ENCODE results near the gene SLC48A1.

SLC48A1 gene

GRCh38 chr12:47773062-47773857 lies at the start of gene SLC48A1:
SLC48A1 (plus strand) TSS chr12:47773238; CDS start chr12:47773305, 67 bp downstream.
- peak; percentile 55 for DNase-seq

GRCh38 chr12:47725091-47725772 lies 47.8 kb upstream of the SLC48A1 start, which contains the start of gene ENDOU:
ENDOU (minus strand) TSS chr12:47725490; CDS start chr12:47725413, 77 bp downstream.
- DNase-seq = no peak

GRCh38 chr12:47725893-47726292 lies 47.1 kb upstream of the SLC48A1 start:
- no peak for DNase-seq

- DNase-seq = no peak
Observed at GRCh38 chr12:47729233-47729632, 43.8 kb upstream of the SLC48A1 start.

GRCh38 chr12:47730341-47730744 lies 42.7 kb upstream of the SLC48A1 start:
- DNase-seq = no peak

- DNase-seq = no peak
Observed at GRCh38 chr12:47731723-47732122, 41.3 kb upstream of the SLC48A1 start.

GRCh38 chr12:47732504-47732903 lies 40.5 kb upstream of the SLC48A1 start:
- DNase-seq = no peak

GRCh38 chr12:47733142-47733541 lies 39.9 kb upstream of the SLC48A1 start:
- no peak for DNase-seq

GRCh38 chr12:47734725-47735480 lies 38.1 kb upstream of the SLC48A1 start:
- no peak for DNase-seq

GRCh38 chr12:47735649-47736048 lies 37.4 kb upstream of the SLC48A1 start:
- no peak for DNase-seq

- DNase-seq = no peak
Observed at GRCh38 chr12:47736216-47736615, 36.8 kb upstream of the SLC48A1 start.

- DNase-seq = no peak
Observed at GRCh38 chr12:47736877-47737676, 36.0 kb upstream of the SLC48A1 start.

- no peak for DNase-seq
Observed at GRCh38 chr12:47737936-47738594, 35.0 kb upstream of the SLC48A1 start.

- no peak for DNase-seq
Observed at GRCh38 chr12:47739297-47739696, 33.7 kb upstream of the SLC48A1 start.

GRCh38 chr12:47739979-47740378 lies 33.1 kb upstream of the SLC48A1 start:
- DNase-seq = no peak

- DNase-seq = no peak
Observed at GRCh38 chr12:47740606-47741339, 32.3 kb upstream of the SLC48A1 start.

- peak; percentile 52 for DNase-seq
Observed at GRCh38 chr12:47741340-47741703, 31.7 kb upstream of the SLC48A1 start.

GRCh38 chr12:47742253-47742825 lies 30.7 kb upstream of the SLC48A1 start:
- DNase-seq = peak; percentile 72

GRCh38 chr12:47743311-47743860 lies 29.7 kb upstream of the SLC48A1 start:
- DNase-seq = no peak

- DNase-seq = peak; percentile 52
Observed at GRCh38 chr12:47744005-47744651, 28.9 kb upstream of the SLC48A1 start.
